Keratinocyte (primary cell): ENCODE measurements around the gene HOTAIR. TPM values are rescaled to one million over a fixed set of nuclear protein-coding genes. Genes with fewer than 3 reads are reported as not detected.
A peak's percentile ranks its signal among the peaks of the same experiment; 100 is the strongest.

Experiments used
- DNase-seq: peaks from one replicate; pipeline ENCODE4 v3.0.0-alpha.2; 2011; ENCODE audit warnings: low read depth, missing footprints, low spot score
- FAIRE-seq: peaks from 2 replicates; lab custom pipeline; 2011; peaks lifted over from hg19 to GRCh38; lab: Jason Lieb, UNC
- H2AFZ ChIP-seq: 2 replicates; pipeline ENCODE4 v1.6.0; 2012; ENCODE audit warnings: low read length, control low read depth, inconsistent platforms; ENCODE audit not compliant: control insufficient read depth
- H3K27ac ChIP-seq: 2 replicates; pipeline ENCODE4 v1.5.1; 2011; ENCODE audit warnings: low read length; ENCODE audit not compliant: control insufficient read depth, insufficient read depth
- H3K27me3 ChIP-seq: 3 replicates; pipeline ENCODE4 v1.6.0; 2011; ENCODE audit warnings: low read length; ENCODE audit not compliant: control insufficient read depth, insufficient read depth; ENCODE audit errors: extremely low read depth
- H3K36me3 ChIP-seq, 2 experiments: 2 replicates in 1 of 2; 3 replicates in 1 of 2; pipeline ENCODE4 v1.5.1; 2011; ENCODE audit warnings: low read length in 2 of 2, mild to moderate bottlenecking in 1 of 2; ENCODE audit not compliant: control insufficient read depth in 2 of 2, insufficient read depth in 2 of 2; ENCODE audit errors: extremely low read depth in 1 of 2
- H3K4me1 ChIP-seq: 3 replicates; pipeline ENCODE4 v1.5.1; 2011; ENCODE audit warnings: low read length; ENCODE audit not compliant: control insufficient read depth, insufficient read depth; ENCODE audit errors: extremely low read depth
- H3K4me2 ChIP-seq: 3 replicates; pipeline ENCODE4 v1.6.0; 2011; ENCODE audit warnings: low read depth, low read length; ENCODE audit not compliant: control insufficient read depth, insufficient read depth; ENCODE audit errors: extremely low read depth
- H3K4me3 ChIP-seq, 3 experiments: fragments of 200-600 bp in 1 of 3; sonication (generic) in 1 of 3; 2 replicates in 2 of 3; 3 replicates in 1 of 3; pipeline ENCODE4 v1.5.1; 2011 to 2016; ENCODE audit warnings: low read length in 3 of 3, mild to moderate bottlenecking in 3 of 3, control low read depth in 2 of 3, inconsistent platforms in 1 of 3, low read depth in 1 of 3, mixed read lengths in 1 of 3, mixed run types in 1 of 3, moderate library complexity in 1 of 3; ENCODE audit not compliant: control insufficient read depth in 2 of 3, insufficient read depth in 2 of 3; ENCODE audit errors: extremely low read depth in 1 of 3
- H3K79me2 ChIP-seq: 2 replicates; pipeline ENCODE4 v1.6.0; 2012; ENCODE audit warnings: low read length; ENCODE audit not compliant: control insufficient read depth, insufficient read depth
- H3K9ac ChIP-seq: 3 replicates; pipeline ENCODE4 v1.6.0; 2011; ENCODE audit warnings: low read length; ENCODE audit not compliant: control insufficient read depth, insufficient read depth; ENCODE audit errors: extremely low read depth
- H3K9me1 ChIP-seq: 3 replicates; pipeline ENCODE4 v1.6.0; 2011; ENCODE audit warnings: low read length; ENCODE audit not compliant: control insufficient read depth, insufficient read depth; ENCODE audit errors: extremely low read depth
- H3K9me3 ChIP-seq: 2 replicates; pipeline ENCODE4 v1.5.1; 2012; ENCODE audit warnings: low read depth, low read length; ENCODE audit not compliant: control insufficient read depth
- H4K20me1 ChIP-seq: 3 replicates; pipeline ENCODE4 v1.6.0; 2011; ENCODE audit warnings: low read length; ENCODE audit not compliant: control insufficient read depth, insufficient read depth; ENCODE audit errors: extremely low read depth
- CTCF ChIP-seq, 3 experiments: IDR thresholded peaks in 1 of 3; conservative IDR thresholded peaks in 1 of 3; optimal IDR thresholded peaks in 1 of 3; 2 replicates in 2 of 3; 3 replicates in 1 of 3; pipeline versions ENCODE3 to v1.5.1; 2011; ENCODE audit warnings: low read length in 3 of 3, mild to moderate bottlenecking in 3 of 3, moderate library complexity in 2 of 3, control low read depth in 1 of 3, inconsistent platforms in 1 of 3; ENCODE audit not compliant: insufficient read depth in 2 of 3; ENCODE audit errors: extremely low read depth in 1 of 3
- EZH2 ChIP-seq: IDR thresholded peaks from one replicate; pipeline ENCODE4 v1.6.1; 2012; ENCODE audit warnings: inconsistent platforms, mild to moderate bottlenecking, low read length, moderate library complexity
- dilution Hi-C: fragments of 300-500 bp; cut with MboI; formaldehyde crosslinking; loops from one replicate; pipeline ENCODE4 v1.7.0; 2020; ENCODE audit warnings: low sequenced_read_pairs; ENCODE audit not compliant: extremely low pct_ligation_motif_present
- polyA plus RNA-seq, 5 experiments: library from polyadenylated mRNA; depleted of rRNA in 3 of 5; stranded (reverse) in 3 of 5; stranded (forward) in 1 of 5; unstranded in 1 of 5; fragments of >200 nt; gene quantifications; 1 replicate in 1 of 5; 2 replicates in 3 of 5; 3 replicates in 1 of 5; pipeline versions ENCODE4 v1.2.1 to v1.2.3, GENCODE V29; 2011 to 2012; ENCODE audit warnings: missing spikeins in 2 of 5, low read depth in 1 of 5, low replicate concordance in 1 of 5

HOTAIR gene
- polyA plus RNA-seq, 1 donor (not counting 4 experiments of a cell fraction or from before 2014, with no cell fraction given), result 4.0 TPM

GRCh38 chr12:53950437-53950773, 24.3 kb downstream of the HOTAIR start:
- TF ChIP-seq CTCF (optimal IDR thresholded peaks at IDR 0.05 in 1 of 3, IDR thresholded peaks at IDR 0.05 in 1 of 3, conservative IDR thresholded peaks at IDR 0.05 in 1 of 3; ENCODE audit: extremely low read depth in 1 of 3, insufficient read depth in 2 of 3, low read length in 3 of 3), result peak; percentile 50 to 69 (median 66)
- no peak for TF ChIP-seq EZH2
- FAIRE-seq, result peak; percentile 23
- peaks cover 57% of the 10 kb centered on the region for H3K27me3 ChIP-seq
- no peak for DNase-seq
- dilution Hi-C loops, result no loop called here
- H3K79me2 ChIP-seq, result no peaks in the 10 kb centered on the region
- H3K9ac ChIP-seq, result no peak overlapping the region
- H2AFZ ChIP-seq, result no peak overlapping the region
- H3K4me2 ChIP-seq, result peak overlapping the region; percentile 45
- H3K36me3 ChIP-seq, result peaks cover 4 to 7% of the 10 kb centered on the region in 2 experiments
- no peaks in the 10 kb centered on the region for H4K20me1 ChIP-seq
- H3K27ac ChIP-seq, result no peak overlapping the region
- H3K9me1 ChIP-seq, result peaks cover 2% of the 10 kb centered on the region
- peaks cover 28% of the 10 kb centered on the region for H3K4me1 ChIP-seq
- H3K4me3 ChIP-seq, result no peak overlapping the region
- no peaks in the 10 kb centered on the region for H3K9me3 ChIP-seq

GRCh38 chr12:53949631-53950436, 24.9 kb downstream of the HOTAIR start:
- Histone ChIP-seq H3K9me3 (no peaks in the 10 kb centered on the region), H3K4me1 (peaks cover 24% of the 10 kb centered on the region), H3K9me1 (peaks cover 2% of the 10 kb centered on the region), H2AFZ (no peak overlapping the region), H3K4me3 (peak overlapping the region in 1 of 3 experiments; percentile 24), H4K20me1 (no peaks in the 10 kb centered on the region), H3K27ac (no peak overlapping the region), H3K27me3 (peaks cover 51% of the 10 kb centered on the region), H3K79me2 (no peaks in the 10 kb centered on the region), H3K36me3 (peaks cover 6 to 11% of the 10 kb centered on the region in 2 experiments), H3K4me2 (peak overlapping the region; percentile 45), H3K9ac (no peak overlapping the region)
- TF ChIP-seq CTCF (optimal IDR thresholded peaks at IDR 0.05 in 1 of 3, IDR thresholded peaks at IDR 0.05 in 1 of 3, conservative IDR thresholded peaks at IDR 0.05 in 1 of 3; ENCODE audit: extremely low read depth in 1 of 3, insufficient read depth in 2 of 3, low read length in 3 of 3) (no peak), EZH2 (no peak)
- FAIRE-seq (no peak), DNase-seq (no peak)
- dilution Hi-C loops, result loop anchor here (25.0 kb wide), 1 partner anchor 188 kb away; the partner anchor contains the start of gene CISTR
